OCI-LY1 (cell line): ENCODE results near the gene LMBRD1.

ENCODE experiments used
- H2AFZ ChIP-seq: fragments of 200-600 bp; sonication (generic), shearing (Covaris generic); 2 replicates; pipeline ENCODE4 v1.6.0; 2014; ENCODE audit warnings: antibody characterized with exemption, mild to moderate bottlenecking, low read length
- H3F3A ChIP-seq: fragments of 200-600 bp; sonication (generic), shearing (Covaris generic); 2 replicates; pipeline ENCODE4 v1.6.0; 2014; ENCODE audit warnings: mild to moderate bottlenecking, antibody characterized with exemption, low read length, moderate library complexity; ENCODE audit not compliant: insufficient read depth
- H3K27ac ChIP-seq: fragments of 200-600 bp; sonication (generic); 2 replicates; pipeline ENCODE4 v1.5.1; 2014; ENCODE audit warnings: low read length, mixed run types, mild to moderate bottlenecking, low read depth; ENCODE audit not compliant: poor library complexity, severe bottlenecking
- H3K27me3 ChIP-seq: fragments of 200-600 bp; sonication (generic); 2 replicates; pipeline ENCODE4 v1.6.0; 2014; ENCODE audit warnings: antibody characterized with exemption, mild to moderate bottlenecking, low read length, moderate library complexity; ENCODE audit not compliant: insufficient read depth
- H3K36me3 ChIP-seq: fragments of 200-600 bp; sonication (generic); 2 replicates; pipeline ENCODE4 v1.6.1; 2014; ENCODE audit warnings: mild to moderate bottlenecking, antibody characterized with exemption, low read length, moderate library complexity, mixed read lengths; ENCODE audit not compliant: insufficient read depth
- H3K4me1 ChIP-seq: fragments of 200-600 bp; sonication (generic); 2 replicates; pipeline ENCODE4 v1.5.1; 2014; ENCODE audit warnings: mild to moderate bottlenecking, low read length, moderate library complexity; ENCODE audit not compliant: insufficient read depth, severe bottlenecking
- H3K4me2 ChIP-seq: fragments of 200-600 bp; sonication (generic), shearing (Covaris generic); 2 replicates; pipeline ENCODE4 v1.6.1; 2014; ENCODE audit warnings: low read length
- H3K4me3 ChIP-seq: fragments of 200-600 bp; sonication (generic); 2 replicates; pipeline ENCODE4 v1.5.1; 2014; ENCODE audit warnings: low read length, low read depth, mild to moderate bottlenecking, mixed read lengths; ENCODE audit not compliant: poor library complexity, severe bottlenecking
- H3K79me2 ChIP-seq: fragments of 200-600 bp; shearing (Covaris generic); 2 replicates; pipeline ENCODE4 v1.6.1; 2016; ENCODE audit warnings: mixed run types, low read length, mixed read lengths; ENCODE audit not compliant: insufficient read depth
- H3K9ac ChIP-seq: fragments of 200-600 bp; sonication (generic), shearing (Covaris generic); 2 replicates; pipeline ENCODE4 v1.6.1; 2014; ENCODE audit warnings: mild to moderate bottlenecking, low read length, mixed read lengths
- H3K9me2 ChIP-seq: fragments of 200-600 bp; sonication (generic), shearing (Covaris generic); 2 replicates; pipeline ENCODE4 v1.6.1; 2014; ENCODE audit warnings: low read depth, mild to moderate bottlenecking, low read length, mixed read lengths
- H3K9me3 ChIP-seq: fragments of 200-600 bp; shearing (Covaris generic); 2 replicates; pipeline ENCODE4 v1.6.1; 2014; ENCODE audit warnings: low read length, mixed read lengths
- H4K20me1 ChIP-seq: fragments of 200-600 bp; sonication (generic), shearing (Covaris generic); 2 replicates; pipeline ENCODE4 v1.6.0; 2016; ENCODE audit warnings: mild to moderate bottlenecking, low read length; ENCODE audit not compliant: insufficient read depth
- CTCF ChIP-seq: fragments of 200-600 bp; sonication (generic), shearing (Covaris generic); IDR thresholded peaks from 2 replicates; pipeline ENCODE4 v1.5.1; 2017; ENCODE audit warnings: mild to moderate bottlenecking, antibody characterized with exemption, low read length, moderate library complexity, mixed read lengths
- EZH2 ChIP-seq: fragments of 200-600 bp; sonication (generic), shearing (Covaris generic); IDR thresholded peaks from 2 replicates; pipeline ENCODE4 v1.8.0; 2017; ENCODE audit warnings: borderline replicate concordance, mixed run types, mild to moderate bottlenecking, antibody characterized with exemption, low read length, moderate library complexity, mixed read lengths

Gene LMBRD1

GRCh38 chr6:69817358-69817757 lies 20.5 kb upstream of the LMBRD1 start:
- no peaks in the 10 kb centered on the region for H3F3A ChIP-seq
- H2AFZ ChIP-seq: no peak overlapping the region
- no peak overlapping the region for H3K9ac ChIP-seq
- H3K4me3 ChIP-seq: no peak overlapping the region
- no peak overlapping the region for H3K27ac ChIP-seq
- H3K79me2 ChIP-seq: no peaks in the 10 kb centered on the region
- H3K36me3 ChIP-seq: no peaks in the 10 kb centered on the region
- no peaks in the 10 kb centered on the region for H3K27me3 ChIP-seq
- no peaks in the 10 kb centered on the region for H3K9me2 ChIP-seq
- H4K20me1 ChIP-seq: no peaks in the 10 kb centered on the region
- no peak overlapping the region for H3K4me2 ChIP-seq
- H3K4me1 ChIP-seq: peaks cover 45% of the 10 kb centered on the region
- H3K9me3 ChIP-seq: no peaks in the 10 kb centered on the region
- no peak for TF ChIP-seq EZH2
- TF ChIP-seq CTCF: no peak

DNA sequence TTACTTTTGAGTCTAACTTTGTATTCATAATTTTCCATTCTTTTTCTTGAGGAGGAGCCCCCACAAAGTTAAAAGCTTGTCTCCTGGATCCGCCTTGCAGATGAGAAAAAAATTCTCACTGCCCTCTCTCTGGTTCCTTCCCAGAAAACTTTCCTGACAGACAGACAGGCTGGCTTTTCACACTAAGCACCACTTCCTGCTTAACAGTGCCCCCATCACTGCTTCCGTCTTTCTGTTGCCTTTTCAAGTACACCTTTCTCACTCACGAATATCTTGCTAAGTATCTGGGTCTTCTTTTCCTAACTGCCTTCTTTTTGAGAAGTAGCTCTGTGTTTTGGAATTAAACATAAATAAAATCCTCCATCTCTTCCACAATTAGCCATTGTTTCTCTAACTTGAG lies 19.8 kb upstream of the LMBRD1 start:
- no peaks in the 10 kb centered on the region for H3K27me3 ChIP-seq
- peak overlapping the region; percentile 9; the same call in 1 of the 2 replicates for H3K9ac ChIP-seq
- H3K4me1 ChIP-seq: peaks cover 45% of the 10 kb centered on the region
- H4K20me1 ChIP-seq: no peaks in the 10 kb centered on the region
- H3K9me3 ChIP-seq: no peaks in the 10 kb centered on the region
- no peaks in the 10 kb centered on the region for H3K36me3 ChIP-seq
- H3K4me2 ChIP-seq: peak overlapping the region; percentile 59
- H3K27ac ChIP-seq: peak overlapping the region; percentile 54
- peak; percentile 23; the same call in 1 of the 2 replicates for TF ChIP-seq CTCF
- TF ChIP-seq EZH2: no peak
- H3F3A ChIP-seq: no peaks in the 10 kb centered on the region
- peak overlapping the region; percentile 96 for H2AFZ ChIP-seq
- peak overlapping the region; percentile 22 for H3K4me3 ChIP-seq
- H3K79me2 ChIP-seq: no peaks in the 10 kb centered on the region
- no peaks in the 10 kb centered on the region for H3K9me2 ChIP-seq

DNA sequence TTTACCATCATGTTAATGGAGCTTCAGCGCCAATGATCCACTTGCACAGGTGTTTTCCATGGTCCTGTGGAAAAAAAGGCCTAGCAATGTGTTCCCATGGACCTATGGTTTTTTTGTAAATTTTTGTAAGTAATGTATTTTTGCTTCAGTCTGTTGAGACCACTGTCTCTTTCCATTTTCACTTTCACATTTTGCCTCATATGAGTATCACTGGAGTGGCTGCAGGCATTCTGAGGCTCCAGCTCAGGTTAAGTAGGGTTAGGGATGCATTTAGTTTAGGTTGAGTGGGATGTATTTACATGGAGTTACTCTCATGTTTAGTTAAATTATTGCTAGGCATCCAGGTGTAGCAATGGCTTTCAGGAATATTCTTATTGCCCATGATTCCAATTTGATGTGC lies 19.2 kb upstream of the LMBRD1 start:
- Histone ChIP-seq H3K9me2 (no peaks in the 10 kb centered on the region), H3K9me3 (no peaks in the 10 kb centered on the region), H3K27me3 (no peaks in the 10 kb centered on the region), H3K4me1 (peaks cover 45% of the 10 kb centered on the region), H3K4me2 (peak overlapping the region; percentile 59), H4K20me1 (no peaks in the 10 kb centered on the region), H3K36me3 (no peaks in the 10 kb centered on the region), H2AFZ (peak overlapping the region; percentile 96), H3K79me2 (no peaks in the 10 kb centered on the region), H3K27ac (peak overlapping the region; percentile 54), H3K9ac (peak overlapping the region; percentile 9; the same call in 1 of the 2 replicates), H3K4me3 (peak overlapping the region; percentile 22), H3F3A (no peaks in the 10 kb centered on the region)
- TF ChIP-seq EZH2 (no peak), CTCF (no peak)
